Lower leg skin (tissue), 3 donors: ENCODE measurements around the gene FAM229B.

ENCODE experiments used
- POLR2A ChIP-seq, 2 donors: fragments of 450-650 bp; IDR thresholded peaks; one replicate each; pipeline ENCODE4 v1.6.1; 2016 to 2017; ENCODE audit warnings: antibody characterized with exemption in 2 of 2, mild to moderate bottlenecking in 1 of 2, moderate library complexity in 1 of 2
- TF ChIP-seq, protein P1 (sequence below), 3 donors: fragments of 450-650 bp; IDR thresholded peaks; one replicate each; pipeline ENCODE4 v1.5.1; 2016; ENCODE audit warnings: antibody characterized with exemption in 3 of 3, mild to moderate bottlenecking in 3 of 3, moderate library complexity in 2 of 3

DNA sequence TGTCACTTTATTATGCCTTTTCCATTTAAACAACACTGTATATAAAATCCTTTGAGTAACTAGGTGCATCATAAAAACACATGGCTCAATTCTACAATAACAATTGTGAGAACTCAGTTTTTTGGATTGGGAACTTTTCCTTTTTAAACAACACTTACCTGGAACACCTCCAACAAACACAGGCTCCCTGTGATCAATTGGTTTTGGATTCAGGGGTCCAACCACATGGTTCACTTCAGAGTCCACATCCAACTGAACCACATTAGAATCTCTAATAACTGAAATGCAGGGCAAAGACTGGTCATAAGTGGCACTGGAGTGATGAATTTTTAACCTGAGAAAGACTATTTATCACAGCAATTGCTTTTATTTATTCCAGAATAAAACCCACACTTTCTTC, 26.5 kb downstream of the FAM229B start:
- TF ChIP-seq, protein P1, sequence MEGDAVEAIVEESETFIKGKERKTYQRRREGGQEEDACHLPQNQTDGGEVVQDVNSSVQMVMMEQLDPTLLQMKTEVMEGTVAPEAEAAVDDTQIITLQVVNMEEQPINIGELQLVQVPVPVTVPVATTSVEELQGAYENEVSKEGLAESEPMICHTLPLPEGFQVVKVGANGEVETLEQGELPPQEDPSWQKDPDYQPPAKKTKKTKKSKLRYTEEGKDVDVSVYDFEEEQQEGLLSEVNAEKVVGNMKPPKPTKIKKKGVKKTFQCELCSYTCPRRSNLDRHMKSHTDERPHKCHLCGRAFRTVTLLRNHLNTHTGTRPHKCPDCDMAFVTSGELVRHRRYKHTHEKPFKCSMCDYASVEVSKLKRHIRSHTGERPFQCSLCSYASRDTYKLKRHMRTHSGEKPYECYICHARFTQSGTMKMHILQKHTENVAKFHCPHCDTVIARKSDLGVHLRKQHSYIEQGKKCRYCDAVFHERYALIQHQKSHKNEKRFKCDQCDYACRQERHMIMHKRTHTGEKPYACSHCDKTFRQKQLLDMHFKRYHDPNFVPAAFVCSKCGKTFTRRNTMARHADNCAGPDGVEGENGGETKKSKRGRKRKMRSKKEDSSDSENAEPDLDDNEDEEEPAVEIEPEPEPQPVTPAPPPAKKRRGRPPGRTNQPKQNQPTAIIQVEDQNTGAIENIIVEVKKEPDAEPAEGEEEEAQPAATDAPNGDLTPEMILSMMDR (IDR thresholded peaks at IDR 0.05) = no peak
- TF ChIP-seq POLR2A (IDR thresholded peaks at IDR 0.05) = no peak
